ENCODE measurements around the gene ADAR. TPM values are rescaled to one million over a fixed set of nuclear protein-coding genes. Genes with fewer than 3 reads are reported as not detected.

ADAR gene
- total RNA-seq, 1 experiment from 2014 or later, result 221 TPM

DNA sequence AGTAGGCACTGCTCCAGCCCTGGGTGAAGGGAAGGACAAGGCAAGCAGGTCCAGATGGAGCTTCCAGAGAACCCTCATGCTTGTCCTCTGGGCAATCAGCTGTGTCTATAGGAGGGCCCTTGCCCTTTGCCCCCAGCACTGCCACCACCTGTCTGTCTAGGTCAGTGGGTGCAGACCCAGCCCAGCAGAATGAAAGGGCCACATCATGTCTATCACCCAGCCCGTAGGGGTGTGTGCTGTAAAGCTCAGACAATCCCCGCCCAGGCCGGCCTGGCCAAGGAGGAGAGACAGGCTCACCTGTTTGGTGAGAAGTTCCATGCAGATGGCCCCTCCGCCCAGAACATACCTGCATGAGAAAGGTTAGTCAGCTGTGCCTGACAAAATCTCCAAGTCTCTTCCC lies 56.5 kb downstream of the ADAR start (continued):
- no peak for TF ChIP-seq ESRRA (CRISPR knock-in tag; IDR thresholded peaks at IDR 0.05; ENCODE audit: borderline replicate concordance)
- TF ChIP-seq, protein P1, sequence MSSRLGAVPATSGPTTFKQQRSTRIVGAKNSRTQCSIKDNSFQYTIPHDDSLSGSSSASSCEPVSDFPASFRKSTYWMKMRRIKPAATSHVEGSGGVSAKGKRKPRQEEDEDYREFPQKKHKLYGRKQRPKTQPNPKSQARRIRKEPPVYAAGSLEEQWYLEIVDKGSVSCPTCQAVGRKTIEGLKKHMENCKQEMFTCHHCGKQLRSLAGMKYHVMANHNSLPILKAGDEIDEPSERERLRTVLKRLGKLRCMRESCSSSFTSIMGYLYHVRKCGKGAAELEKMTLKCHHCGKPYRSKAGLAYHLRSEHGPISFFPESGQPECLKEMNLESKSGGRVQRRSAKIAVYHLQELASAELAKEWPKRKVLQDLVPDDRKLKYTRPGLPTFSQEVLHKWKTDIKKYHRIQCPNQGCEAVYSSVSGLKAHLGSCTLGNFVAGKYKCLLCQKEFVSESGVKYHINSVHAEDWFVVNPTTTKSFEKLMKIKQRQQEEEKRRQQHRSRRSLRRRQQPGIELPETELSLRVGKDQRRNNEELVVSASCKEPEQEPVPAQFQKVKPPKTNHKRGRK (CRISPR knock-in tag; IDR thresholded peaks at IDR 0.05; ENCODE audit: borderline replicate concordance), result no peak

DNA sequence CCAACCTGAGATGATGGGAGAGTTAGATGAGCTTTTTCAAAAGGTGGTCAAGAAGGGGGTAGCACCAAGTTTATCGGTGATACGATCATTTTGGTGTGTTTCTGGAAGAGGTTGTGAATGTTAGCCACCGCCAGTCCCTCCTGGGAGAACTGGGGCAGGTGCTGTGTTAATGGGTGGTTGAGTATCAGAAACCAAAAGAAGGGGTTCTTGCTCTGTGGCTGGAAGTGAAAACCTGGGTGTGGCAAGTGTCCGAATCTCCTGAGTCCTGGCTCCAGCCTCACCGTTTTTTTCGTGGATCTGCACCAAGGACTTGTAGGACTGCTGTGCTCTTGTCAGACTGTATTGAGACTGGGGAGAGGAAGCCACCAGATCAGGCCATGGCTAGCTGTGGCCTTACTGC lies 57.3 kb downstream of the ADAR start:
- Mint-ChIP-seq H3K4me1 (no peaks in the 10 kb centered on the region; the same call in 1 of the 2 replicates), H3K9me3 (no peaks in the 10 kb centered on the region), H3K27me3 (ENCODE audit: low read depth) (no peaks in the 10 kb centered on the region), H3K36me3 (peaks cover 67% of the 10 kb centered on the region), H3K4me3 (no peak overlapping the region), H3K27ac (no peak overlapping the region)
- CTCF ChIA-PET, result no interaction called here
- no peak for DNase-seq (ENCODE audit: low spot score)
- ATAC-seq, result no peak
- no peak for TF ChIP-seq NR2C2 (CRISPR knock-in tag; IDR thresholded peaks at IDR 0.05)
- TF ChIP-seq ZNF219 (CRISPR knock-in tag; IDR thresholded peaks at IDR 0.05; ENCODE audit: borderline replicate concordance), result no peak
- TF ChIP-seq SP1 (CRISPR knock-in tag; conservative IDR thresholded peaks at IDR 0.05), result no peak
- TF ChIP-seq NFYB (CRISPR knock-in tag; conservative IDR thresholded peaks at IDR 0.05; ENCODE audit: low read depth), result no peak
- no peak for TF ChIP-seq SOX15 (CRISPR knock-in tag; IDR thresholded peaks at IDR 0.05)
- TF ChIP-seq CREM (CRISPR knock-in tag; IDR thresholded peaks at IDR 0.05), result no peak
- no peak for TF ChIP-seq CREB1 (CRISPR knock-in tag; IDR thresholded peaks at IDR 0.05)
- no peak for TF ChIP-seq FOXK1 (CRISPR knock-in tag; IDR thresholded peaks at IDR 0.05)
- TF ChIP-seq, protein P2, sequence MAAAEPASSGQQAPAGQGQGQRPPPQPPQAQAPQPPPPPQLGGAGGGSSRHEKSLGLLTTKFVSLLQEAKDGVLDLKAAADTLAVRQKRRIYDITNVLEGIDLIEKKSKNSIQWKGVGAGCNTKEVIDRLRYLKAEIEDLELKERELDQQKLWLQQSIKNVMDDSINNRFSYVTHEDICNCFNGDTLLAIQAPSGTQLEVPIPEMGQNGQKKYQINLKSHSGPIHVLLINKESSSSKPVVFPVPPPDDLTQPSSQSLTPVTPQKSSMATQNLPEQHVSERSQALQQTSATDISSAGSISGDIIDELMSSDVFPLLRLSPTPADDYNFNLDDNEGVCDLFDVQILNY (CRISPR knock-in tag; IDR thresholded peaks at IDR 0.05), result no peak
- POLR2A ChIA-PET, result no interaction called here

DNA sequence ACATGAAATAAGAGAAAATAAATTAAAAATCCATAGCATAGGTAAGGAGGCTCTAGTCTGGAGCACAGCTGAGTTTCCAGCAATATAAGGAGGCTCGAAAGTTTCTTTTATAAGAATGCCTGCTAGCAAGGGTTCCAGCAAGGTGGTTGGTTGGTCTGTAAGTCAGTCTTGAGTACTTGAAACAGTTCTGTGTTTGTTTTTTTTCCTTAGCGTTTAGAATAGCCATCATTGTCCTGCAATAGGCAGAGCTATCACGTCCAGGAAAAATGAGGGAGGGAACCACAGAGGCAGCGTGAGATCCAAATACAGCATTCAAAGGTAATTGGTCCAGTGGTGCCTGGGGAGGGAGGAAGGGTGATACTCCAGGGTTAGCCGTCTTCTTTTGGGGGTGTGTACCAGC lies 57.9 kb downstream of the ADAR start:
- Mint-ChIP-seq H3K4me1 (no peaks in the 10 kb centered on the region; the same call in 1 of the 2 replicates), H3K4me3 (no peak overlapping the region), H3K36me3 (peaks cover 61% of the 10 kb centered on the region), H3K9me3 (no peaks in the 10 kb centered on the region), H3K27me3 (ENCODE audit: low read depth) (no peaks in the 10 kb centered on the region), H3K27ac (no peak overlapping the region)
- CTCF ChIA-PET, result interaction anchor here (1.3 kb wide), 1 partner anchor 70 kb away, joined by 9 read pairs; no protein-coding TSS in a partner anchor
- no peak for DNase-seq (ENCODE audit: low spot score)
- ATAC-seq, result no peak
- POLR2A ChIA-PET, result no interaction called here
- TF ChIP-seq, protein P3, sequence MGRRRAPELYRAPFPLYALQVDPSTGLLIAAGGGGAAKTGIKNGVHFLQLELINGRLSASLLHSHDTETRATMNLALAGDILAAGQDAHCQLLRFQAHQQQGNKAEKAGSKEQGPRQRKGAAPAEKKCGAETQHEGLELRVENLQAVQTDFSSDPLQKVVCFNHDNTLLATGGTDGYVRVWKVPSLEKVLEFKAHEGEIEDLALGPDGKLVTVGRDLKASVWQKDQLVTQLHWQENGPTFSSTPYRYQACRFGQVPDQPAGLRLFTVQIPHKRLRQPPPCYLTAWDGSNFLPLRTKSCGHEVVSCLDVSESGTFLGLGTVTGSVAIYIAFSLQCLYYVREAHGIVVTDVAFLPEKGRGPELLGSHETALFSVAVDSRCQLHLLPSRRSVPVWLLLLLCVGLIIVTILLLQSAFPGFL (CRISPR knock-in tag; IDR thresholded peaks at IDR 0.05; ENCODE audit: borderline replicate concordance), result no peak
- TF ChIP-seq KAT7 (CRISPR knock-in tag; IDR thresholded peaks at IDR 0.05; ENCODE audit: borderline replicate concordance) (no peak), NR2C2 (CRISPR knock-in tag; IDR thresholded peaks at IDR 0.05) (no peak), NR1H2 (CRISPR knock-in tag; IDR thresholded peaks at IDR 0.05) (no peak), JUN (CRISPR knock-in tag; IDR thresholded peaks at IDR 0.05) (no peak), ZNF416 (CRISPR knock-in tag; IDR thresholded peaks at IDR 0.05) (no peak), HMGA2 (CRISPR knock-in tag; IDR thresholded peaks at IDR 0.05) (no peak), TEAD4 (CRISPR knock-in tag; IDR thresholded peaks at IDR 0.05) (no peak), ZNF396 (CRISPR knock-in tag; IDR thresholded peaks at IDR 0.05; ENCODE audit: borderline replicate concordance) (no peak), ELF4 (CRISPR knock-in tag; IDR thresholded peaks at IDR 0.05; ENCODE audit: low read depth) (no peak), IRF2 (CRISPR knock-in tag; IDR thresholded peaks at IDR 0.05; ENCODE audit: borderline replicate concordance, low read depth) (no peak)
- TF ChIP-seq, protein P4, sequence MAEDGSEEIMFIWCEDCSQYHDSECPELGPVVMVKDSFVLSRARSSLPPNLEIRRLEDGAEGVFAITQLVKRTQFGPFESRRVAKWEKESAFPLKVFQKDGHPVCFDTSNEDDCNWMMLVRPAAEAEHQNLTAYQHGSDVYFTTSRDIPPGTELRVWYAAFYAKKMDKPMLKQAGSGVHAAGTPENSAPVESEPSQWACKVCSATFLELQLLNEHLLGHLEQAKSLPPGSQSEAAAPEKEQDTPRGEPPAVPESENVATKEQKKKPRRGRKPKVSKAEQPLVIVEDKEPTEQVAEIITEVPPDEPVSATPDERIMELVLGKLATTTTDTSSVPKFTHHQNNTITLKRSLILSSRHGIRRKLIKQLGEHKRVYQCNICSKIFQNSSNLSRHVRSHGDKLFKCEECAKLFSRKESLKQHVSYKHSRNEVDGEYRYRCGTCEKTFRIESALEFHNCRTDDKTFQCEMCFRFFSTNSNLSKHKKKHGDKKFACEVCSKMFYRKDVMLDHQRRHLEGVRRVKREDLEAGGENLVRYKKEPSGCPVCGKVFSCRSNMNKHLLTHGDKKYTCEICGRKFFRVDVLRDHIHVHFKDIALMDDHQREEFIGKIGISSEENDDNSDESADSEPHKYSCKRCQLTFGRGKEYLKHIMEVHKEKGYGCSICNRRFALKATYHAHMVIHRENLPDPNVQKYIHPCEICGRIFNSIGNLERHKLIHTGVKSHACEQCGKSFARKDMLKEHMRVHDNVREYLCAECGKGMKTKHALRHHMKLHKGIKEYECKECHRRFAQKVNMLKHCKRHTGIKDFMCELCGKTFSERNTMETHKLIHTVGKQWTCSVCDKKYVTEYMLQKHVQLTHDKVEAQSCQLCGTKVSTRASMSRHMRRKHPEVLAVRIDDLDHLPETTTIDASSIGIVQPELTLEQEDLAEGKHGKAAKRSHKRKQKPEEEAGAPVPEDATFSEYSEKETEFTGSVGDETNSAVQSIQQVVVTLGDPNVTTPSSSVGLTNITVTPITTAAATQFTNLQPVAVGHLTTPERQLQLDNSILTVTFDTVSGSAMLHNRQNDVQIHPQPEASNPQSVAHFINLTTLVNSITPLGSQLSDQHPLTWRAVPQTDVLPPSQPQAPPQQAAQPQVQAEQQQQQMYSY (CRISPR knock-in tag; IDR thresholded peaks at IDR 0.05), result no peak
- TF ChIP-seq, protein P5, sequence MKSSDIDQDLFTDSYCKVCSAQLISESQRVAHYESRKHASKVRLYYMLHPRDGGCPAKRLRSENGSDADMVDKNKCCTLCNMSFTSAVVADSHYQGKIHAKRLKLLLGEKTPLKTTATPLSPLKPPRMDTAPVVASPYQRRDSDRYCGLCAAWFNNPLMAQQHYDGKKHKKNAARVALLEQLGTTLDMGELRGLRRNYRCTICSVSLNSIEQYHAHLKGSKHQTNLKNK (CRISPR knock-in tag; IDR thresholded peaks at IDR 0.05), result no peak
- TF ChIP-seq, protein P6, sequence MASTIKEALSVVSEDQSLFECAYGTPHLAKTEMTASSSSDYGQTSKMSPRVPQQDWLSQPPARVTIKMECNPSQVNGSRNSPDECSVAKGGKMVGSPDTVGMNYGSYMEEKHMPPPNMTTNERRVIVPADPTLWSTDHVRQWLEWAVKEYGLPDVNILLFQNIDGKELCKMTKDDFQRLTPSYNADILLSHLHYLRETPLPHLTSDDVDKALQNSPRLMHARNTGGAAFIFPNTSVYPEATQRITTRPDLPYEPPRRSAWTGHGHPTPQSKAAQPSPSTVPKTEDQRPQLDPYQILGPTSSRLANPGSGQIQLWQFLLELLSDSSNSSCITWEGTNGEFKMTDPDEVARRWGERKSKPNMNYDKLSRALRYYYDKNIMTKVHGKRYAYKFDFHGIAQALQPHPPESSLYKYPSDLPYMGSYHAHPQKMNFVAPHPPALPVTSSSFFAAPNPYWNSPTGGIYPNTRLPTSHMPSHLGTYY (CRISPR knock-in tag; IDR thresholded peaks at IDR 0.05), result no peak

All from WTC11 (cell line).